ENCODE measurements around the gene CEP72. TPM values are rescaled to one million over a fixed set of nuclear protein-coding genes. Genes with fewer than 3 reads are reported as not detected.
"Not testable (repeated sequence)": the region's sequence is repeated elsewhere in the genome, so short reads cannot be mapped to it uniquely, and the experiment has no call there.

Gene CEP72
- total RNA-seq, 1 donor from 2014 or later: 27.2 TPM

GRCh38 chr5:574906-575305 is 37.2 kb upstream of the CEP72 start:
- Mint-ChIP-seq H3K27ac (ENCODE audit: unreplicated experiment) (no peak overlapping the region), H3K36me3 (ENCODE audit: low read depth) (peaks cover 4% of the 10 kb centered on the region), H3K9me3 (peaks cover 6% of the 10 kb centered on the region), H3K27me3 (ENCODE audit: low read depth) (peaks cover 40% of the 10 kb centered on the region), H3K4me1 (no peaks in the 10 kb centered on the region), H3K4me3 (no peak overlapping the region)
- DNase-seq (ENCODE audit: low read depth, low spot score): no peak
- no peak for TF ChIP-seq CTCF (conservative IDR thresholded peaks at IDR 0.05)

GRCh38 chr5:575636-576035 is 36.5 kb upstream of the CEP72 start:
- Mint-ChIP-seq H3K27ac (ENCODE audit: unreplicated experiment) (no peak overlapping the region), H3K9me3 (peaks cover 6% of the 10 kb centered on the region), H3K27me3 (ENCODE audit: low read depth) (peaks cover 46% of the 10 kb centered on the region), H3K4me3 (no peak overlapping the region), H3K4me1 (no peaks in the 10 kb centered on the region), H3K36me3 (ENCODE audit: low read depth) (peaks cover 4% of the 10 kb centered on the region)
- DNase-seq (ENCODE audit: low read depth, low spot score): no peak
- no peak for TF ChIP-seq CTCF (conservative IDR thresholded peaks at IDR 0.05)

GRCh38 chr5:577214-577613 is 34.9 kb upstream of the CEP72 start:
- not testable (repeated sequence) for DNase-seq (ENCODE audit: low read depth, low spot score); H3K36me3 Mint-ChIP-seq (ENCODE audit: low read depth); H3K9me3 Mint-ChIP-seq; H3K4me1 Mint-ChIP-seq; H3K27ac Mint-ChIP-seq (ENCODE audit: unreplicated experiment); H3K4me3 Mint-ChIP-seq
- H3K27me3 Mint-ChIP-seq (ENCODE audit: low read depth): peaks cover 61% of the 10 kb centered on the region

- Mint-ChIP-seq H3K27me3 (ENCODE audit: low read depth) (peaks cover 63% of the 10 kb centered on the region), H3K4me3 (no peak overlapping the region)
Observed at GRCh38 chr5:577800-578199, 34.3 kb upstream of the CEP72 start.

GRCh38 chr5:579211-579610 is 32.9 kb upstream of the CEP72 start:
- DNase-seq (ENCODE audit: low read depth, low spot score): no peak
- no peak overlapping the region for H3K4me3 Mint-ChIP-seq
- H3K9me3 Mint-ChIP-seq: peaks cover 6% of the 10 kb centered on the region
- peaks cover 4% of the 10 kb centered on the region for H3K36me3 Mint-ChIP-seq (ENCODE audit: low read depth)
- TF ChIP-seq CTCF (conservative IDR thresholded peaks at IDR 0.05): no peak
- H3K27me3 Mint-ChIP-seq (ENCODE audit: low read depth): peaks cover 70% of the 10 kb centered on the region
- H3K4me1 Mint-ChIP-seq: no peaks in the 10 kb centered on the region
- H3K27ac Mint-ChIP-seq (ENCODE audit: unreplicated experiment): no peak overlapping the region

More at GRCh38 chr5:577800-578199, 34.3 kb upstream of the CEP72 start:
- peaks cover 6% of the 10 kb centered on the region for H3K9me3 Mint-ChIP-seq
- no peak for DNase-seq (ENCODE audit: low read depth, low spot score)
- H3K36me3 Mint-ChIP-seq (ENCODE audit: low read depth): peaks cover 4% of the 10 kb centered on the region
- TF ChIP-seq CTCF (conservative IDR thresholded peaks at IDR 0.05): no peak
- H3K4me1 Mint-ChIP-seq: no peaks in the 10 kb centered on the region
- H3K27ac Mint-ChIP-seq (ENCODE audit: unreplicated experiment): no peak overlapping the region

- no peak for TF ChIP-seq CTCF (conservative IDR thresholded peaks at IDR 0.05)
- DNase-seq (ENCODE audit: low read depth, low spot score): no peak
- H3K4me3 Mint-ChIP-seq: no peak overlapping the region
- H3K4me1 Mint-ChIP-seq: no peaks in the 10 kb centered on the region
- H3K36me3 Mint-ChIP-seq (ENCODE audit: low read depth): peaks cover 4% of the 10 kb centered on the region
- peaks cover 65% of the 10 kb centered on the region for H3K27me3 Mint-ChIP-seq (ENCODE audit: low read depth)
- no peak overlapping the region for H3K27ac Mint-ChIP-seq (ENCODE audit: unreplicated experiment)
- H3K9me3 Mint-ChIP-seq: peaks cover 6% of the 10 kb centered on the region
Observed at GRCh38 chr5:579746-580366, 32.3 kb upstream of the CEP72 start.
